Esophagus (tissue), 2 donors: ENCODE data around the gene OSBPL6. TPM values are rescaled to one million over a fixed set of nuclear protein-coding genes. Genes with fewer than 3 reads are reported as not detected.
"Not testable (repeated sequence)": the region's sequence is repeated elsewhere in the genome, so short reads cannot be mapped to it uniquely, and the experiment has no call there.

ENCODE experiments used
- H3K27ac ChIP-seq, 2 donors: one replicate each; pipeline ENCODE4 v1.5.1; 2013; ENCODE audit warnings: low read depth in 2 of 2, mild to moderate bottlenecking in 2 of 2, inconsistent platforms in 1 of 2, low read length in 1 of 2, moderate library complexity in 1 of 2
- H3K27me3 ChIP-seq, 2 donors: one replicate each; pipeline ENCODE4 v1.6.1; 2013; ENCODE audit warnings: low read length in 2 of 2, control low read depth in 1 of 2, mild to moderate bottlenecking in 1 of 2; ENCODE audit not compliant: insufficient read depth in 2 of 2, control insufficient read depth in 1 of 2
- H3K36me3 ChIP-seq, 2 donors: one replicate each; pipeline ENCODE4 v1.6.1; 2013; ENCODE audit warnings: low read length in 1 of 2; ENCODE audit not compliant: control insufficient read depth in 2 of 2, insufficient read depth in 2 of 2
- H3K4me1 ChIP-seq, 2 donors: one replicate each; pipeline ENCODE4 v1.6.1; 2013; ENCODE audit warnings: low read length in 1 of 2; ENCODE audit not compliant: control insufficient read depth in 2 of 2, insufficient read depth in 2 of 2
- H3K4me3 ChIP-seq, 2 donors: one replicate each; pipeline ENCODE4 v1.5.1; 2013; ENCODE audit warnings: low read length in 2 of 2, mild to moderate bottlenecking in 2 of 2, low read depth in 1 of 2, moderate library complexity in 1 of 2
- H3K9me3 ChIP-seq, 2 donors: one replicate each; pipeline ENCODE4 v1.6.1; 2013; ENCODE audit warnings: mild to moderate bottlenecking in 2 of 2, low read depth in 1 of 2, low read length in 1 of 2, moderate library complexity in 1 of 2; ENCODE audit not compliant: control insufficient read depth in 2 of 2, insufficient read depth in 1 of 2
- WGBS, 2 donors: extraction: QIAGEN DNeasy Blood & Tissue Kit; methylation state at CpG; one replicate each; pipeline ENCODE4 v1.1.7; 2013; 5-methylcytosine and 5-hydroxymethylcytosine counted together
- polyA plus RNA-seq, 2 donors: library from polyadenylated mRNA; stranded (reverse); fragments of 200-250 nt; gene quantifications; one replicate each; pipeline ENCODE4 v1.2.3, GENCODE V29; 2013
- donor health status: healthy with polysubstance abuse.
- donor health status: Bipolar disorder and iron deficiency.

The OSBPL6 gene
- polyA plus RNA-seq, 2 donors: 0.73 to 1.5 TPM

GRCh38 chr2:178420463-178420999, 226.2 kb downstream of the OSBPL6 start:
- no peak overlapping the region for H3K4me3 ChIP-seq
- H3K36me3 ChIP-seq: no peaks in the 10 kb centered on the region
- no peaks in the 10 kb centered on the region for H3K27me3 ChIP-seq
- no peaks in the 10 kb centered on the region for H3K4me1 ChIP-seq
- no peak overlapping the region for H3K27ac ChIP-seq
- no peaks in the 10 kb centered on the region for H3K9me3 ChIP-seq
- WGBS, 2 donors: 49 to 62% methylated on average over 1 of the region's 1 CpG

- 66 to 80% methylated on average over 3 of the region's 3 CpGs for WGBS, 2 donors
- no peaks in the 10 kb centered on the region for H3K36me3 ChIP-seq
- no peaks in the 10 kb centered on the region for H3K4me1 ChIP-seq
- no peaks in the 10 kb centered on the region for H3K9me3 ChIP-seq
- H3K27me3 ChIP-seq: no peaks in the 10 kb centered on the region
- H3K4me3 ChIP-seq: no peak overlapping the region
- H3K27ac ChIP-seq: no peak overlapping the region
These were observed 227.8 kb downstream of the OSBPL6 start for GRCh38 chr2:178422097-178422496.

GRCh38 chr2:178423746-178424145, 229.4 kb downstream of the OSBPL6 start:
- WGBS, 2 donors: 82 to 87% methylated on average over 5 of the region's 5 CpGs
- H3K4me1 ChIP-seq, H3K4me3 ChIP-seq, H3K27ac ChIP-seq, H3K9me3 ChIP-seq, H3K27me3 ChIP-seq, H3K36me3 ChIP-seq: not testable (repeated sequence)

- Histone ChIP-seq H3K9me3 (no peaks in the 10 kb centered on the region), H3K4me1 (no peaks in the 10 kb centered on the region), H3K36me3 (peaks cover 0 to 6% of the 10 kb centered on the region in 2 donors), H3K4me3 (no peak overlapping the region), H3K27ac (no peak overlapping the region), H3K27me3 (no peaks in the 10 kb centered on the region)
- 96% methylated on average over 4 of the region's 4 CpGs for WGBS, 2 donors
These were observed 231.0 kb downstream of the OSBPL6 start for GRCh38 chr2:178425255-178425827.

- Histone ChIP-seq H3K4me3 (no peak overlapping the region), H3K4me1 (no peaks in the 10 kb centered on the region), H3K27me3 (no peaks in the 10 kb centered on the region), H3K9me3 (no peaks in the 10 kb centered on the region), H3K27ac (no peak overlapping the region), H3K36me3 (peaks cover 0 to 6% of the 10 kb centered on the region in 2 donors)
- 90 to 96% methylated on average over 3 of the region's 3 CpGs for WGBS, 2 donors
These were observed 232.1 kb downstream of the OSBPL6 start for GRCh38 chr2:178426388-178426787.

GRCh38 chr2:178427458-178427857, 233.1 kb downstream of the OSBPL6 start:
- Histone ChIP-seq H3K4me3 (no peak overlapping the region), H3K27ac (no peak overlapping the region), H3K27me3 (no peaks in the 10 kb centered on the region), H3K9me3 (no peaks in the 10 kb centered on the region), H3K36me3 (peaks cover 0 to 9% of the 10 kb centered on the region in 2 donors), H3K4me1 (no peaks in the 10 kb centered on the region)
- WGBS, 2 donors: 93 to 94% methylated on average over 2 of the region's 2 CpGs

- H3K9me3 ChIP-seq: no peaks in the 10 kb centered on the region
- no peaks in the 10 kb centered on the region for H3K4me1 ChIP-seq
- 78 to 87% methylated on average over 1 of the region's 1 CpG for WGBS, 2 donors
- H3K27me3 ChIP-seq: no peaks in the 10 kb centered on the region
- peaks cover 0 to 11% of the 10 kb centered on the region in 2 donors for H3K36me3 ChIP-seq
- H3K27ac ChIP-seq: no peak overlapping the region
- no peak overlapping the region for H3K4me3 ChIP-seq
These were observed 234.1 kb downstream of the OSBPL6 start for GRCh38 chr2:178428396-178428806.

- H3K27ac ChIP-seq: no peak overlapping the region
- no peaks in the 10 kb centered on the region for H3K27me3 ChIP-seq
- no peaks in the 10 kb centered on the region for H3K9me3 ChIP-seq
- H3K4me1 ChIP-seq: no peaks in the 10 kb centered on the region
- no peak overlapping the region for H3K4me3 ChIP-seq
- H3K36me3 ChIP-seq: peaks cover 1 to 14% of the 10 kb centered on the region in 2 donors
These were observed 235.0 kb downstream of the OSBPL6 start for GRCh38 chr2:178429336-178429735.

GRCh38 chr2:178436662-178437061, 242.3 kb downstream of the OSBPL6 start:
- Histone ChIP-seq H3K36me3 (peaks cover 7 to 13% of the 10 kb centered on the region in 2 donors), H3K9me3 (no peaks in the 10 kb centered on the region), H3K27me3 (no peaks in the 10 kb centered on the region), H3K4me3 (no peak overlapping the region), H3K27ac (no peak overlapping the region), H3K4me1 (no peaks in the 10 kb centered on the region)
- WGBS, 2 donors: 86 to 88% methylated on average over 2 of the region's 2 CpGs

- H3K4me3 ChIP-seq: no peak overlapping the region
- no peaks in the 10 kb centered on the region for H3K9me3 ChIP-seq
- H3K27ac ChIP-seq: no peak overlapping the region
- no peaks in the 10 kb centered on the region for H3K4me1 ChIP-seq
- H3K36me3 ChIP-seq: peaks cover 8 to 10% of the 10 kb centered on the region in 2 donors
- WGBS, 2 donors: 90 to 91% methylated on average over 2 of the region's 2 CpGs
- H3K27me3 ChIP-seq: no peaks in the 10 kb centered on the region
These were observed 247.1 kb downstream of the OSBPL6 start for GRCh38 chr2:178441426-178441825.
